IPS-18a (cell line): ENCODE measurements around the gene INPP5A.
"Not testable (repeated sequence)": the region's sequence is repeated elsewhere in the genome, so short reads cannot be mapped to it uniquely, and the experiment has no call there.

ENCODE experiments used
- H3K27ac ChIP-seq: one replicate; pipeline ENCODE4 v1.5.1; 2013; ENCODE audit warnings: low read length
- H3K27me3 ChIP-seq: one replicate; pipeline ENCODE4 v1.6.1; 2013; ENCODE audit warnings: mild to moderate bottlenecking, low read length; ENCODE audit not compliant: control insufficient read depth, insufficient read depth
- H3K36me3 ChIP-seq: one replicate; pipeline ENCODE4 v1.6.1; 2013; ENCODE audit warnings: low read depth, low read length; ENCODE audit not compliant: control insufficient read depth
- H3K4me1 ChIP-seq: one replicate; pipeline ENCODE4 v1.6.1; 2013; ENCODE audit warnings: low read depth, low read length; ENCODE audit not compliant: control insufficient read depth
- H3K4me3 ChIP-seq: one replicate; pipeline ENCODE4 v1.5.1; 2013; ENCODE audit warnings: low read length
- H3K9ac ChIP-seq: one replicate; pipeline ENCODE4 v1.6.1; 2013; ENCODE audit warnings: mild to moderate bottlenecking, low read length, moderate library complexity
- H3K9me3 ChIP-seq: one replicate; pipeline ENCODE4 v1.6.1; 2013; ENCODE audit warnings: low read depth, low read length; ENCODE audit not compliant: control insufficient read depth

Gene INPP5A

DNA sequence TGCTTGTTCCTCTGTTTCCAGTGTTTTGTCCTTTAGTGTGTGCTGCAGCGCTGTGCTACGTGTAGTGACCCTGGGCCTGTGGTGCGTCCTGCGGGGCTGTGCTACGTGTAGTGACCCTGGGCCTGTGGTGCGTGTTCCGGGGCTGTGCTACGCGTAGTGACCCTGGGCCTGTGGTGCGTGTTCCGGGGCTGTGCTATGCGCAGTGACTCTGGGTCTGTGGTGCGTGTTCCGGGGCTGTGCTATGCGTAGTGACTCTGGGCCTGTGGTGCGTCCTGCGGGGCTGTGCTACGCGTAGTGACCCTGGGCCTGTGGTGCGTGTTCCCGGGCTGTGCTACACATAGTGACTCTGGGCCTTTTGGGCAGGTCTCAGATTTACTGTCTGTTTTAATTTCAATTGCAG, 60.1 kb downstream of the INPP5A start:
- Histone ChIP-seq H3K4me1 (no peaks in the 10 kb centered on the region), H3K9me3 (peaks cover 13% of the 10 kb centered on the region), H3K4me3 (no peak overlapping the region), H3K27ac (no peak overlapping the region), H3K27me3 (no peaks in the 10 kb centered on the region), H3K9ac (no peak overlapping the region), H3K36me3 (no peaks in the 10 kb centered on the region)

DNA sequence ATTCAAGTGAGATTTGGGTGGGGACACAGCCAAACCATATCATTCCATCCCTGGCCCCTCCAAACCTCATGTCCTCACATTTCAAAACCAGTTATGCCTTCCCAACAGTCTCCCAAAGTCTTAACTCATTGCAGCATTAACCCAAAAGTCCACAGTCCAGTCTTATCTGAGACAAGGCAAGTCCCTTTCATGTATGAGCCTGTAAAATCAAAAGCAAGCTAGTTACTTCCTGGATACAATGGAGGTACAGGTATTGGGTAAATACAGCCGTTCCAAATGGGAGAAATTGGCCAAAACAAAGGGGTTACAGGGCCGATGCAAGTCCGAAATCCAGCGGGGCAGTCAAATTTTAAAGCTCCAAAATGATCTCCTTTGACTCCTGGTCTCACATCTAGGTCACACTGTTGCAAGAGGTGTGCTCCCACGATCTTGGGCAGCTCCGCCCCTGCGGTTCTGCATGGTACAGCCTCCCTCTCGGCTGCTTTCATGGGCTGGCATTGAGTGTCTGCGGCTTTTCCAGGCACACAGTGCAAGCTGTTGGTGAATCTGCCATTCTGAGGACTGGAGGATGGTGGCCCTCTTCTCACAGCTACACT, 61.5 kb downstream of the INPP5A start:
- H3K27me3 ChIP-seq, H3K36me3 ChIP-seq, H3K9ac ChIP-seq, H3K4me1 ChIP-seq, H3K27ac ChIP-seq, H3K4me3 ChIP-seq: not testable (repeated sequence)
- peaks cover 13% of the 10 kb centered on the region for H3K9me3 ChIP-seq

DNA sequence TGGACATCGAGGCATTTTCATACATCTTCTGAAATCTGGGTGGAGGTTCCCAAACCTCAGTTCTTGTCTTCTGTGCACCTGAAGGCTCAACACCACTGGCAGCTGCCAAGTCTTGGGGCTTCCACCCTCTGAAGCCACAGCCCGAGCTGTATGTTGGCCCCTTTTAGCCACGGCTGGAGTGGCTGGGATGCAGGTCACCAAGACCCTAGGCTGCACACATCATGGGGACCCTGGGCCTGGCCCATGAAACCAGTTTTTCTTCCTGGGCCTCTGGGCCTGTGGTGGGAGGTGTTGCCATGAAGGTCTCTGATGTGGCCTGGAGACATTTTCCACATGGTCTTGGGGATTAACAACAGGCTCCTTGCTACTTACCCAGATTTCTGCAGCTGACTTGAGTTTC, 62.1 kb downstream of the INPP5A start:
- Histone ChIP-seq H3K9me3 (peaks cover 13% of the 10 kb centered on the region), H3K4me1 (no peaks in the 10 kb centered on the region), H3K27me3 (no peaks in the 10 kb centered on the region), H3K27ac (no peak overlapping the region), H3K9ac (no peak overlapping the region), H3K36me3 (no peaks in the 10 kb centered on the region), H3K4me3 (no peak overlapping the region)

DNA sequence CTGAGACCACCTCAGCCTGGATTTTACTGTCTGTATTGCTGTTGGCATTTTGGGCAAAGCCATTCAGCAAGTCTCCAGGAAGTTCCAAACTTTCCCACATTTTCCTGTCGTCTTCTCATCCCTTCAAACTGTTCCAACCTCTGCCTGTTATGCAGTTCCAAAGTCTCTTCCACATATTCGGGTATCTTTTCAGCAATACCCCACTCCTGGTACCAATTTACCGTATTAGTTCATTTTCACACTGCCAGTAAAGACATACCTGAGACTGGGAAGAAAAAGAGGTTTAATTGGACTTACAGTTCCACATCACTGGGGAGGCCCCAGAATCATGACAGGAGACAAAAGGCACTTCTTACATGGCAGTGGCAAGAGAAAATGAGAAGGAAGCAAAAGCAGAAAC, 62.8 kb downstream of the INPP5A start:
- Histone ChIP-seq H3K9ac (no peak overlapping the region), H3K9me3 (peaks cover 13% of the 10 kb centered on the region), H3K36me3 (no peaks in the 10 kb centered on the region), H3K4me3 (no peak overlapping the region), H3K4me1 (no peaks in the 10 kb centered on the region), H3K27me3 (no peaks in the 10 kb centered on the region), H3K27ac (no peak overlapping the region)

DNA sequence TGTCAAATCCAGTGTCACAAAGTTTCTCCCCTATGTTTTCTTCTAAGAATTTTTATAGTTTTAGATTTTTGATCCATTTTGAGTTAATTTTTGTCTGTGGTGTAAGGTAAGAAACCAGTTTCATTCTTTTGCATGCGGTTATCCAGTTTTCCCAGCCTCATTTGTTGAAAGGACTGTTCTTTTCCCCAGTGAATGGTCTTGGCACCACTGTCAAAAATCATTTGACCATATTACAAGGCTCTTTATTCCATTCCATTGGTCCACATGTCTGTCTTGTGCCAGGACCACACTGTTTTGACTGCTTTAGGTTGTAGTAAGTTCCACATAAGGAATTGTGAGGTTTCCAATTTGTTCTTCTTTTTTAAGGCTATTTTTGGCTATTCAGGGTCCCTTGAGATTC, 64.0 kb downstream of the INPP5A start:
- Histone ChIP-seq H3K9me3 (peaks cover 13% of the 10 kb centered on the region), H3K9ac (no peak overlapping the region)

DNA sequence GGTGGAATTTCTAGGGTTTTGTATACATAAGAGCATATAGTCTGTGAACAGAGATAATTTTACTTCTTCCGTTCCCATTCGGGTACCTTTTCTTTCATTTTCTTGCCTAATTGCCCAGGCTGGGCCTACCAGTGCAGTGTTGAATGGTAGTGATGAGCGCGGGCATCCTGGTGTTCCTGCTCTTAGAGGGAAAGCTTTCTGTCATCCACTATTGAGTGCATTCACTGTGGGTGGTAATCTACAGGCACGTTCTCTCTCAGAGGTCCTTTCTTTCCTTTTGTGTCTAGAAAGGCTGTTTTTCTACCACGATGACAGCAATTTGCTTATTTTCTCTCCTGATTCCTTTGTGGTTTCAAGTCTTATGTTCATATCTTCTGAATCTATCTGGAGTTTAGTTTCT, 65.0 kb downstream of the INPP5A start:
- no peaks in the 10 kb centered on the region for H3K4me1 ChIP-seq
- no peaks in the 10 kb centered on the region for H3K36me3 ChIP-seq
- no peak overlapping the region for H3K27ac ChIP-seq
- no peaks in the 10 kb centered on the region for H3K27me3 ChIP-seq
- no peak overlapping the region for H3K9ac ChIP-seq
- peaks cover 13% of the 10 kb centered on the region for H3K9me3 ChIP-seq
- no peak overlapping the region for H3K4me3 ChIP-seq

More for the DNA sequence above, 64.0 kb downstream of the INPP5A start:
- Histone ChIP-seq H3K4me1 (no peaks in the 10 kb centered on the region), H3K27ac (no peak overlapping the region), H3K4me3 (no peak overlapping the region), H3K27me3 (no peaks in the 10 kb centered on the region), H3K36me3 (no peaks in the 10 kb centered on the region)

DNA sequence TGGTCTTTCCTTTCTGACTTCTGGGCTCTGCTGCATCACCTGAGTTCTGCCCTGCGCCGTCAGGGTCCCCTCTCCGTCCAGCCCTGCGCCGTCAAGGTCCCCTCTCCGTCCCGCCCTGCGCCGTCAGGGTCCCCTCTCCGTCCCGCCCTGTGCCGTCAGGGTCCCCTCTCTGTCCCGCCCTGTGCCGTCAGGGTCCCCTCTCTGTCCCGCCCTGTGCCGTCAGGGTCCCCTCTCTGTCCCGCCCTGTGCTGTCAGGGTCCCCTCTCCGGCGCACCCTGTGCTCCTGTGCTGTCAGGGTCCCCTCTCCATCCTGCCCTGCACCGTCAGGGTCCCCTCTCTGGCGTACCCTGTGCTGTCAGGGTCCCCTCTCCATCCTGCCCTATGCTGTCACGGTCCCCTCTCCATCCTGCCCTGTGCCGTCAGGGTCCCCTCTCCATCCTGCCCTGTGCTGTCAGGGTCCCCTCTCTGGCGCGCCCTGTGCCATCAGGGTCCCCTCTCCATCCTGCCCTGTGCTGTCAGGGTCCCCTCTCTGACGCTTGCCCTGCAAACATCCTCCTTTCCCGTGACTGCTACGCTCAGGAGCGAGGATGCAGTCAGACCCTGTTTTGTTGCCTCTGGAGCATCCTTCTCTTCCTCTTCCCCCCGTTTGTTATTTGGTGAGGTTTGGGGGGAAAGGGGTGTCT, 66.4 kb downstream of the INPP5A start:
- H3K9ac ChIP-seq: no peak overlapping the region
- no peaks in the 10 kb centered on the region for H3K4me1 ChIP-seq
- no peaks in the 10 kb centered on the region for H3K27me3 ChIP-seq
- H3K4me3 ChIP-seq: no peak overlapping the region
- no peak overlapping the region for H3K27ac ChIP-seq
- no peaks in the 10 kb centered on the region for H3K36me3 ChIP-seq
- H3K9me3 ChIP-seq: peaks cover 13% of the 10 kb centered on the region

DNA sequence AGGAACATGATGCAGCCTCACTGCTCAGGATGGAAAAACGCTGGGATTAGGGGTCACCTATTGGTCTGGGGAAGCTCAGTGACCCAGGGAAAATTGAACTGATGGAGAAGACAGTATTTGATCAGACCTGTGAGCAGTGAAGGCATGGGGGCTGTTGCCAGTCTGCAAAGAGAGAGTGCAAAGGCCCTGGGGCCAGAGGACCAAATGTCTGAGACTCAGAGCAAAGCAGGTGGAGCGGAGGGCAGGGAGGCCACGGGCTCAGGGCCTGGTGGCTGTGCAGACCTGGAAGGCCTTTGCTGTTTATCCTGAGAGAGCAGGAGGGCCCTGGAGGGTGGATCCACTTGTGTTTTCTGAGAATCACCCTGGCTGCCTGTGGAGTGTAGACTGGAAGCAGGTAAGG, 67.1 kb downstream of the INPP5A start:
- Histone ChIP-seq H3K4me1 (no peaks in the 10 kb centered on the region), H3K9me3 (peaks cover 13% of the 10 kb centered on the region), H3K36me3 (no peaks in the 10 kb centered on the region), H3K4me3 (no peak overlapping the region), H3K9ac (no peak overlapping the region), H3K27ac (no peak overlapping the region), H3K27me3 (no peaks in the 10 kb centered on the region)

DNA sequence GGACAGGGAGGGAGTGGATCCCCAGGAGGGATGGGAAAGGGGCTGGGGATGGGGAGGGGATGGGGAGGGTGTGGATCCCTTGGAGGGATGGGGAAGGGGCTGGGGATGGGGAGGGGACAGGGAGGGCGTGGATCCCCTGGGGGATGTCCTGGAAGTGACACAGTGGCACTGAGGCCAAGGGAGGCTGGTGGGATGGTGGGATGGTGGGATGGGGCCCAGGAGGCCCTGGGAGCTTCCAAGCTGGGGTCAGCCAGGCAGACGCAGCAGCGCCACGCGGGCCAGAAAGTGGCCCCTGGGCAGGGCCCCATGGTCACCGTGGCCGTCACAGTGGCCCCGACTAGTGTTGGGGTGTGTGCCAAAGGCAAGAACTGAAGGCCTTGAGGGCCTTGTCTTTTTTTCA, 67.8 kb downstream of the INPP5A start:
- Histone ChIP-seq H3K9me3 (peaks cover 9% of the 10 kb centered on the region), H3K4me3 (no peak overlapping the region), H3K36me3 (no peaks in the 10 kb centered on the region), H3K4me1 (no peaks in the 10 kb centered on the region), H3K27ac (no peak overlapping the region), H3K9ac (no peak overlapping the region), H3K27me3 (no peaks in the 10 kb centered on the region)

DNA sequence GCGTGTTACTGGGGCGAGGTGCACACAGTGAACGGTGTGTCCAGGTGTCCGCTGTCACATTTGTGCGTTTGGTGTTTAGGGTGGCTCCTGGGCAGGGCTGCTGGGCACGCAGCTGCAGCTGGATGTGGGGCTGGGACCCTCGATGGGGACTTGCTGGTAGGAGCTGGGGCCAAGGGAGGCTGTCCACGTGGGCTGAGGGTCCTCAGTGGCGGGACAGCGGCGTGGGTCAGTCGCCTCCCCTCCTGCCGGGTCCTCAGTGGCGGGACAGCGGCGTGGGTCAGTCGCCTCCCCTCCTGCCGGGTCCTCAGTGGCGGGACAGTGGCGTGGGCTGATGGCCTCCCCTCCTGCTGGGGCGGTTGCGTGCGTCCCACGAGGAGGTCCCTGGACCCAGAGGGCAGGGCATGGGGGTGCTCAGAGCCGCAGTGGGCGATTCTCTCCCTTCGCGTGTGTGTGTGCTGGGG, 68.5 kb downstream of the INPP5A start:
- Histone ChIP-seq H3K9me3 (peaks cover 4% of the 10 kb centered on the region), H3K27ac (no peak overlapping the region), H3K9ac (no peak overlapping the region), H3K4me1 (no peaks in the 10 kb centered on the region), H3K27me3 (no peaks in the 10 kb centered on the region), H3K36me3 (no peaks in the 10 kb centered on the region), H3K4me3 (no peak overlapping the region)

DNA sequence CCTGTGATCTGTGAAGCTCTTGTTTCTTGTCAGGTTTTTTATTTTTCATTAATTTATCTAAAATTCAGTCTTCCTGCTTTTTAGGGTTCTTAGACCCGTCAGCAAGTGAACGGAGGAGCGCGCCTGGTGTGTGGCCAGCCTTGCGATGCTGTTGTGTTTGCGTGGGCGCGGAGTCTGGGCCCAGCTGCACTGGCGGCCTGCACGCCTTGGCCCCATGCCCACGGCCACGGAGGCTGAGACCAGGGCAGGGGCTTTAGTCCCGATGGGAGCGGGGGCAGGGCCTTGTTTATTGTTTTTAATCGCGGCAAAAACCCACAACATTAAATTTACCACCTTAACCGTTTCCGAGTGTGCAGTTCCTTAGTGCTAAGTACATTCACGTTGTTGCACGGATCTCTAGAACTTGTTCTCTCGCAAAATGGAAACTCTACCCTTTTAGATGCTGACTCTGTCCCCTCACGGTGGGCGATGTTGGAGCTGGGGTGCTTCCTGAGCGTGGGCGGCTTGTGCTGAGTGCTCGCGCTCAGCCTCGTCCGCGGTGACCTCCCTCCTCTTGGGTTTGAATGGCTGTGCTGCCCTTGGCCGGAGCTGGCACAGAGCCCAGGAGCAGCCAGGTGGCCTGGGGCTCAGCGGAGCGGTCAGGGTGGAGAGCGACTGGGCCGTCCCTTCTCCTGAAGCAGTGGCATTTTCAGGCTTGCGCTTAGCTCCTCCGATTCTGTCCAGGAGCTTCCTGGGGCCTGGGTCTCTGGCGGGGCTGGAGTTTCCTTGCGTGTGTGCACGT, 69.1 kb downstream of the INPP5A start:
- no peak overlapping the region for H3K9ac ChIP-seq
- H3K9me3 ChIP-seq: no peaks in the 10 kb centered on the region
- no peaks in the 10 kb centered on the region for H3K27me3 ChIP-seq
- no peak overlapping the region for H3K4me3 ChIP-seq
- H3K36me3 ChIP-seq: no peaks in the 10 kb centered on the region
- no peak overlapping the region for H3K27ac ChIP-seq
- H3K4me1 ChIP-seq: no peaks in the 10 kb centered on the region
